ENCODE results near the gene PPARG. TPM values are rescaled to one million over a fixed set of nuclear protein-coding genes. Genes with fewer than 3 reads are reported as not detected.

The PPARG gene
- total and polyA plus RNA-seq, 2 of the 8 experiments (the other 6 are each of a cell fraction or from before 2014, with no cell fraction given), result 0.06 TPM; not detected in 1

- TF ChIP-seq CBX5 (IDR thresholded peaks at IDR 0.05; ENCODE audit: low read depth, low read length), result no peak
- no peak for TF ChIP-seq CHD2 (IDR thresholded peaks at IDR 0.05; ENCODE audit: low read length)
- TF ChIP-seq MAFK (IDR thresholded peaks at IDR 0.05; ENCODE audit: low read depth, low read length), result no peak
- TF ChIP-seq BACH1 (IDR thresholded peaks at IDR 0.05; ENCODE audit: low read length), result no peak
- no peak for TF ChIP-seq SRF (IDR thresholded peaks at IDR 0.05; ENCODE audit: low read depth, low read length)
- TF ChIP-seq RXRA (IDR thresholded peaks at IDR 0.05; ENCODE audit: insufficient read depth, low read depth, low read length), result no peak
- TF ChIP-seq GABPA (IDR thresholded peaks at IDR 0.05; ENCODE audit: borderline replicate concordance, insufficient read depth, low read length), result no peak
- TF ChIP-seq SP4 (IDR thresholded peaks at IDR 0.05; ENCODE audit: low read length), result no peak
- no peak for TF ChIP-seq CREB1 (IDR thresholded peaks at IDR 0.05)
Observed at GRCh38 chr3:12452361-12453330, 163.8 kb downstream of the PPARG start (continued).
